SK-N-SH (cell line): ENCODE data around the gene MACIR. TPM values are rescaled to one million over a fixed set of nuclear protein-coding genes. Genes with fewer than 3 reads are reported as not detected.

Experiments
- CTCF ChIA-PET: fragments of 300-600, 350-600 bp; formaldehyde crosslinking; extraction: SDS; loops from one replicate; lab custom pipeline; 2021; lab: Yijun Ruan, JAX
- POLR2A ChIA-PET: fragments of 350-600 bp; sonication (Branson Sonifier 250); formaldehyde crosslinking; extraction: SDS; loops from one replicate; lab custom pipeline; 2020; ENCODE audit warnings: antibody characterized with exemption, inconsistent platforms; lab: Yijun Ruan, JAX
- DNase-seq: peaks from one replicate; pipeline ENCODE4 v3.0.0; 2012
- H2AFZ ChIP-seq: fragments of 200-600 bp; sonication (generic); 2 replicates; pipeline ENCODE4 v1.8.1; 2016; ENCODE audit warnings: antibody characterized with exemption, mild to moderate bottlenecking, low read depth
- H3F3A ChIP-seq: fragments of 200-600 bp; sonication (generic); replicated peaks from 2 replicates; pipeline ENCODE3; 2016; ENCODE audit warnings: antibody characterized with exemption, mild to moderate bottlenecking; ENCODE audit not compliant: insufficient read depth
- H3K27ac ChIP-seq, 2 experiments: fragments of 200-500 bp in 1 of 2; fragments of 200-600 bp in 1 of 2; sonication (Bioruptor generic) in 1 of 2; sonication (generic), shearing (Covaris generic) in 1 of 2; 2 replicates each; pipeline versions ENCODE4 v1.5.1 to v1.6.1; 2014 to 2016; ENCODE audit warnings: low read depth in 2 of 2, inconsistent platforms in 1 of 2, low read length in 1 of 2, mild to moderate bottlenecking in 1 of 2, mixed read lengths in 1 of 2
- H3K27me3 ChIP-seq: fragments of 200-600 bp; sonication (generic), shearing (Covaris generic); 2 replicates; pipeline ENCODE4 v1.6.1; 2016; ENCODE audit warnings: mixed run types; ENCODE audit not compliant: insufficient read depth
- H3K36me3 ChIP-seq, 2 experiments: fragments of 200-500 bp in 1 of 2; fragments of 200-600 bp in 1 of 2; sonication (Bioruptor generic) in 1 of 2; sonication (generic) in 1 of 2; replicated peaks in 1 of 2; 2 replicates each; pipeline versions ENCODE3 to v1.5.1; 2014 to 2016; ENCODE audit warnings: low read length in 1 of 2, mild to moderate bottlenecking in 1 of 2; ENCODE audit not compliant: insufficient read depth in 2 of 2, control insufficient read depth in 1 of 2
- H3K4me1 ChIP-seq, 2 experiments: fragments of 200-500 bp in 1 of 2; fragments of 200-600 bp in 1 of 2; sonication (Bioruptor generic) in 1 of 2; sonication (generic), shearing (Covaris generic) in 1 of 2; 2 replicates each; pipeline versions ENCODE4 v1.5.1 to v1.6.1; 2014 to 2016; ENCODE audit warnings: low read depth in 1 of 2, low read length in 1 of 2, mixed run types in 1 of 2; ENCODE audit not compliant: insufficient read depth in 2 of 2, control insufficient read depth in 1 of 2
- H3K4me2 ChIP-seq: fragments of 200-600 bp; sonication (generic), shearing (Covaris generic); 2 replicates; pipeline ENCODE4 v1.6.1; 2017; ENCODE audit warnings: mixed run types
- H3K4me3 ChIP-seq, 2 experiments: fragments of 200-500 bp in 1 of 2; fragments of 200-600 bp in 1 of 2; sonication (Bioruptor generic) in 1 of 2; sonication (generic), shearing (Covaris generic) in 1 of 2; 2 replicates each; pipeline versions ENCODE4 v1.5.1 to v1.8.1; 2014 to 2016; ENCODE audit warnings: low read depth in 2 of 2, inconsistent platforms in 1 of 2, low read length in 1 of 2, mild to moderate bottlenecking in 1 of 2, mixed read lengths in 1 of 2, moderate library complexity in 1 of 2
- H3K79me2 ChIP-seq: fragments of 200-600 bp; sonication (generic); 2 replicates; pipeline ENCODE4 v1.8.1; 2017; ENCODE audit warnings: mild to moderate bottlenecking; ENCODE audit not compliant: insufficient read depth
- H3K9ac ChIP-seq: fragments of 200-600 bp; sonication (generic); 2 replicates; pipeline ENCODE4 v1.6.1; 2017; ENCODE audit warnings: mixed run types
- H3K9me2 ChIP-seq: fragments of 200-600 bp; sonication (generic); 2 replicates; pipeline ENCODE4 v1.6.1; 2017; ENCODE audit warnings: mixed run types
- H3K9me3 ChIP-seq: fragments of 200-600 bp; sonication (generic); 2 replicates; pipeline ENCODE4 v1.6.1; 2017; ENCODE audit warnings: mixed run types, mild to moderate bottlenecking, moderate library complexity
- H4K20me1 ChIP-seq: fragments of 200-600 bp; sonication (generic); 2 replicates; pipeline ENCODE4 v1.6.1; 2017; ENCODE audit warnings: mild to moderate bottlenecking, mixed run types; ENCODE audit not compliant: insufficient read depth
- CHD2 ChIP-seq: fragments of 150-350 bp; IDR thresholded peaks from 2 replicates; pipeline ENCODE4 v1.6.1; 2018; ENCODE audit warnings: low read length; ENCODE audit not compliant: partially characterized antibody
- CTCF ChIP-seq: fragments of 200-600 bp; sonication (generic); IDR thresholded peaks from 2 replicates; pipeline ENCODE4 v1.6.1; 2017; ENCODE audit warnings: antibody characterized with exemption, mild to moderate bottlenecking, moderate library complexity
- EZH2phosphoT487 ChIP-seq: fragments of 200-600 bp; sonication (generic); IDR thresholded peaks from 2 replicates; pipeline ENCODE4 v1.6.1; 2017; ENCODE audit warnings: low read depth, mixed run types, mild to moderate bottlenecking, antibody characterized with exemption, moderate library complexity, borderline replicate concordance
- FOSL2 ChIP-seq: IDR thresholded peaks from 2 replicates; pipeline ENCODE4 v1.4.0; 2012; ENCODE audit warnings: low read depth, mild to moderate bottlenecking, moderate library complexity, borderline replicate concordance
- FOXJ3 ChIP-seq: sonication (generic); formaldehyde crosslinking; IDR thresholded peaks from 2 replicates; pipeline ENCODE4 v1.5.1; 2020; ENCODE audit warnings: mild to moderate bottlenecking, missing genetic modification reagents
- GABPA ChIP-seq: IDR thresholded peaks from 2 replicates; pipeline ENCODE4 v1.4.0; 2012; ENCODE audit warnings: low read depth, mild to moderate bottlenecking
- GATA2 ChIP-seq: sonication (generic); formaldehyde crosslinking; IDR thresholded peaks from 2 replicates; pipeline ENCODE4 v1.5.0; 2020; ENCODE audit warnings: mild to moderate bottlenecking, missing genetic modification reagents
- JUND ChIP-seq: IDR thresholded peaks from 2 replicates; pipeline ENCODE4 v1.4.0; 2012
- MAX ChIP-seq: IDR thresholded peaks from 2 replicates; pipeline ENCODE4 v1.4.0; 2012; ENCODE audit warnings: low read depth
- MEF2A ChIP-seq: IDR thresholded peaks from 2 replicates; pipeline ENCODE4 v1.4.0; 2012; ENCODE audit warnings: low read depth, borderline replicate concordance
- NRF1 ChIP-seq: IDR thresholded peaks from 2 replicates; pipeline ENCODE4 v1.6.1; 2012; ENCODE audit warnings: low read depth, mild to moderate bottlenecking, low read length
- PBX3 ChIP-seq: IDR thresholded peaks from 2 replicates; pipeline ENCODE4; 2012
- RCOR1 ChIP-seq: fragments of 150-350 bp; IDR thresholded peaks from 2 replicates; pipeline ENCODE4 v1.6.1; 2017; ENCODE audit warnings: antibody characterized with exemption, low read length
- REST ChIP-seq: IDR thresholded peaks from 2 replicates; pipeline ENCODE4 v1.6.1; 2012; ENCODE audit warnings: mild to moderate bottlenecking, low read depth, low read length, moderate library complexity
- RFX5 ChIP-seq: IDR thresholded peaks from 2 replicates; pipeline ENCODE4 v1.6.1; 2012; ENCODE audit warnings: mild to moderate bottlenecking, improper control_type of control experiment, low read length
- SMC3 ChIP-seq: IDR thresholded peaks from 2 replicates; pipeline ENCODE4 v1.6.1; 2012; ENCODE audit warnings: low read depth, low read length, improper control_type of control experiment
- TCF12 ChIP-seq: IDR thresholded peaks from 2 replicates; pipeline ENCODE4 v1.4.0; 2012
- TEAD4 ChIP-seq: IDR thresholded peaks from 2 replicates; pipeline ENCODE4 v1.4.0; 2012; ENCODE audit warnings: mild to moderate bottlenecking, borderline replicate concordance; ENCODE audit not compliant: insufficient read depth
- ZBTB33 ChIP-seq: IDR thresholded peaks from 2 replicates; pipeline ENCODE4 v1.4.0; 2012; ENCODE audit warnings: low read depth, borderline replicate concordance
- WGBS: methylation state at CpG from one replicate; pipeline ENCODE4 v1.1.6; 2017; ENCODE audit warnings: low lambda C conversion rate; 5-methylcytosine and 5-hydroxymethylcytosine counted together
- polyA plus RNA-seq, 3 experiments: library from polyadenylated mRNA; depleted of rRNA; stranded (reverse); fragments of >200 nt; gene quantifications; 2 replicates each; pipeline ENCODE4 v1.2.3, GENCODE V29; 2012

MACIR gene
- polyA plus RNA-seq, 1 of the 3 experiments (the other 2 are of a cell fraction) = 24.7 TPM

- H3K4me2 ChIP-seq = no peak overlapping the region
- no peaks in the 10 kb centered on the region for H3K36me3 ChIP-seq
- ChIA-PET CTCF (interaction anchor here (1.0 to 1.7 kb wide), 4 partner anchors 26 to 221 kb away, joined by 3 to 8 read pairs (median 6); no protein-coding TSS in a partner anchor), POLR2A (no interaction called here)
- WGBS = 82% methylated on average over 6 of the region's 7 CpGs
- no peak for DNase-seq
- peaks cover 8% of the 10 kb centered on the region for H4K20me1 ChIP-seq
- no peak for TF ChIP-seq JUND
- TF ChIP-seq FOXJ3 (CRISPR knock-in tag) = no peak
- TF ChIP-seq TEAD4 = no peak
- TF ChIP-seq FOSL2 = no peak
- TF ChIP-seq CTCF = no peak
- no peak for TF ChIP-seq PBX3
- no peak for TF ChIP-seq CHD2
- no peak for TF ChIP-seq GABPA
- no peak for TF ChIP-seq MEF2A
- TF ChIP-seq REST = no peak
- no peak for TF ChIP-seq SMC3
- no peak for TF ChIP-seq ZBTB33
- no peak for TF ChIP-seq GATA2 (CRISPR knock-in tag)
- TF ChIP-seq NRF1 = no peak
- no peak for TF ChIP-seq RCOR1
- no peak for TF ChIP-seq EZH2phosphoT487
- no peak for TF ChIP-seq TCF12
- no peak for TF ChIP-seq MAX
- TF ChIP-seq RFX5 = no peak
- no peak overlapping the region for H3K27ac ChIP-seq
- no peaks in the 10 kb centered on the region for H3K9me2 ChIP-seq
- H3F3A ChIP-seq = no peaks in the 10 kb centered on the region
- H3K27me3 ChIP-seq = no peaks in the 10 kb centered on the region
- H3K4me1 ChIP-seq = peaks cover 1 to 3% of the 10 kb centered on the region in 2 experiments; a peak in 1 of 4 replicates
- H3K9ac ChIP-seq = no peak overlapping the region
- H3K79me2 ChIP-seq = peaks cover 27% of the 10 kb centered on the region
- H2AFZ ChIP-seq = no peak overlapping the region
- no peaks in the 10 kb centered on the region for H3K9me3 ChIP-seq
- H3K4me3 ChIP-seq = no peak overlapping the region
Observed at GRCh38 chr5:103255691-103256090, 2.9 kb upstream of the MACIR start.
